Stimulated activated CD4-positive, alpha-beta T cell treated with anti-CD3 and anti-CD28 coated beads, Interleukin-2, amount 100 ng/mL, for 24 hours (primary cell): ENCODE measurements around the gene SNRNP48.

Experiments
- DNase-seq, 2 donors: peaks; one replicate each; pipeline ENCODE4 v3.0.0-alpha.2; 2020

Gene SNRNP48

GRCh38 chr6:7604003-7604402 is 14.0 kb downstream of the SNRNP48 start:
- DNase-seq, result no peak

- no peak for DNase-seq
These were observed 14.5 kb downstream of the SNRNP48 start for GRCh38 chr6:7604506-7604905.

- DNase-seq, result peak; percentile 22 to 32
These were observed 25.8 kb downstream of the SNRNP48 start for GRCh38 chr6:7615611-7616383.

GRCh38 chr6:7617801-7618764 is 28.1 kb downstream of the SNRNP48 start:
- peak in 1 of 2 donors; percentile 4 for DNase-seq

GRCh38 chr6:7621761-7622160 is 31.8 kb downstream of the SNRNP48 start:
- no peak for DNase-seq

GRCh38 chr6:7624796-7625710 is 35.1 kb downstream of the SNRNP48 start:
- DNase-seq, result no peak

- DNase-seq, result no peak
These were observed 38.5 kb downstream of the SNRNP48 start for GRCh38 chr6:7628479-7628878.

- no peak for DNase-seq
These were observed 38.9 kb downstream of the SNRNP48 start for GRCh38 chr6:7628909-7629308.

GRCh38 chr6:7629321-7629720 is 39.3 kb downstream of the SNRNP48 start:
- no peak for DNase-seq

- no peak for DNase-seq
These were observed 40.8 kb downstream of the SNRNP48 start for GRCh38 chr6:7630792-7631191.

- no peak for DNase-seq
These were observed 41.5 kb downstream of the SNRNP48 start for GRCh38 chr6:7631466-7631865.

GRCh38 chr6:7632501-7633290 is 42.7 kb downstream of the SNRNP48 start:
- no peak for DNase-seq

- no peak for DNase-seq
These were observed 43.4 kb downstream of the SNRNP48 start for GRCh38 chr6:7633361-7633760.

GRCh38 chr6:7636151-7636550 is 46.2 kb downstream of the SNRNP48 start:
- no peak for DNase-seq

GRCh38 chr6:7637533-7637932 is 47.5 kb downstream of the SNRNP48 start:
- DNase-seq, result no peak

- no peak for DNase-seq
These were observed 49.4 kb downstream of the SNRNP48 start for GRCh38 chr6:7639427-7639826.

GRCh38 chr6:7640016-7640415 is 50.0 kb downstream of the SNRNP48 start:
- no peak for DNase-seq

- DNase-seq, result no peak
These were observed 50.9 kb downstream of the SNRNP48 start for GRCh38 chr6:7640607-7641577.

GRCh38 chr6:7642791-7643190 is 52.8 kb downstream of the SNRNP48 start:
- DNase-seq, result no peak

GRCh38 chr6:7644417-7644816 is 54.4 kb downstream of the SNRNP48 start:
- DNase-seq, result no peak

- DNase-seq, result no peak
These were observed 56.4 kb downstream of the SNRNP48 start for GRCh38 chr6:7646394-7646793.
